Naive thymus-derived CD8-positive, alpha-beta T cell (primary cell): ENCODE measurements around the gene HSF5. TPM values are rescaled to one million over a fixed set of nuclear protein-coding genes. Genes with fewer than 3 reads are reported as not detected.

Experiments
- ATAC-seq, 2 donors: fragments of 150-1000 bp; cut with Tn5 transposase in 1 of 2; sonication (Bioruptor Pico), chemical (Tn5 transposase) in 1 of 2; 1 replicate in 1 of 2; 2 replicates in 1 of 2; pipeline ENCODE4 v1.10.0; 2021; ENCODE audit warnings: mild to moderate bottlenecking in 2 of 2, moderate library complexity in 2 of 2
- POLR2A ChIA-PET: fragments of 350-600 bp; sonication (Branson Sonifier 250); formaldehyde crosslinking; loops from one replicate; lab custom pipeline; 2021; ENCODE audit warnings: antibody characterized with exemption; lab: Charles Lee
- DNase-seq, 10 donors: peaks; one replicate each; pipeline versions ENCODE4 v3.0.0 to v3.0.0-alpha.2; 2020 to 2022
- H3K27ac Mint-ChIP-seq, 10 donors: one replicate each; pipeline ENCODE4 v1.8.0; 2020 to 2022; ENCODE audit warnings: mild to moderate bottlenecking in 10 of 10, mixed read lengths in 10 of 10, moderate library complexity in 4 of 10, inconsistent platforms in 1 of 10
- H3K27me3 Mint-ChIP-seq, 5 donors: one replicate each; pipeline ENCODE4 v1.8.0; 2021 to 2022; ENCODE audit warnings: mixed read lengths in 5 of 5
- H3K36me3 Mint-ChIP-seq, 3 donors: one replicate each; pipeline ENCODE4 v1.8.0; 2020 to 2022; ENCODE audit warnings: mixed read lengths in 3 of 3, mild to moderate bottlenecking in 2 of 3, inconsistent platforms in 1 of 3
- H3K4me1 Mint-ChIP-seq, 4 donors: one replicate each; pipeline ENCODE4 v1.8.0; 2021 to 2022; ENCODE audit warnings: mixed read lengths in 4 of 4
- H3K4me3 Mint-ChIP-seq, 10 donors: one replicate each; pipeline ENCODE4 v1.8.0; 2020 to 2022; ENCODE audit warnings: mild to moderate bottlenecking in 10 of 10, mixed read lengths in 10 of 10, moderate library complexity in 6 of 10, inconsistent platforms in 1 of 10
- H3K9me3 Mint-ChIP-seq, 9 donors: one replicate each; pipeline ENCODE4 v1.8.0; 2020 to 2022; ENCODE audit warnings: mixed read lengths in 9 of 9, mild to moderate bottlenecking in 3 of 9, inconsistent platforms in 1 of 9, moderate library complexity in 1 of 9
- polyA plus RNA-seq, 3 donors: library from polyadenylated mRNA; unstranded; fragments of 300-500 nt; fragmentation: Illumina TruSeq; gene quantifications; one replicate each; pipeline ENCODE4 v1.2.3, GENCODE V29; 2021
- total RNA-seq, 8 experiments: library from RNA in 2 of 8; stranded (reverse) in 2 of 8; gene quantifications; one replicate each; pipeline ENCODE4 v1.2.3 and lab custom pipeline; 2021 to 2026

The HSF5 gene
- total and polyA plus RNA-seq, 5 experiments from 2014 or later, result 0.14 to 3.0 (median 1.8) TPM

GRCh38 chr17:58529275-58529674 lies 41.1 kb upstream of the HSF5 start:
- ATAC-seq, result no peak
- peaks cover 0 to 8% (median 4%) of the 10 kb centered on the region in 4 donors for H3K4me1 Mint-ChIP-seq
- peaks cover 0 to 27% (median 13%) of the 10 kb centered on the region in 5 donors for H3K27me3 Mint-ChIP-seq
- no peak for DNase-seq
- no peaks in the 10 kb centered on the region for H3K9me3 Mint-ChIP-seq
- H3K27ac Mint-ChIP-seq, result peak overlapping the region in 1 of 10 donors; percentile 8
- POLR2A ChIA-PET, result no interaction called here
- peaks cover 0 to 3% (median 0%) of the 10 kb centered on the region in 3 donors for H3K36me3 Mint-ChIP-seq
- H3K4me3 Mint-ChIP-seq, result no peak overlapping the region

- Mint-ChIP-seq H3K4me1 (peaks cover 0 to 8% (median 4%) of the 10 kb centered on the region in 4 donors), H3K4me3 (no peak overlapping the region), H3K36me3 (peaks cover 0 to 3% (median 0%) of the 10 kb centered on the region in 3 donors), H3K27ac (peak overlapping the region in 1 of 10 donors; percentile 74), H3K9me3 (no peaks in the 10 kb centered on the region), H3K27me3 (peaks cover 0 to 21% (median 12%) of the 10 kb centered on the region in 5 donors)
- no peak for DNase-seq
- ATAC-seq, result no peak
- POLR2A ChIA-PET, result interaction anchor here (0.5 to 0.7 kb wide), 2 partner anchors 9 to 472 kb away, joined by 3 to 4 read pairs; no protein-coding TSS in a partner anchor
Measured at GRCh38 chr17:58528443-58528842, 40.2 kb upstream of the HSF5 start.

- ATAC-seq, result no peak
- H3K4me1 Mint-ChIP-seq, result peaks cover 0 to 8% (median 4%) of the 10 kb centered on the region in 4 donors
- H3K27me3 Mint-ChIP-seq, result peaks cover 0 to 16% (median 7%) of the 10 kb centered on the region in 5 donors
- H3K27ac Mint-ChIP-seq, result peak overlapping the region in 1 of 10 donors; percentile 31
- H3K36me3 Mint-ChIP-seq, result peaks cover 0 to 3% (median 0%) of the 10 kb centered on the region in 3 donors
- H3K9me3 Mint-ChIP-seq, result no peaks in the 10 kb centered on the region
- DNase-seq, result no peak
- POLR2A ChIA-PET, result interaction anchor here (0.7 to 0.9 kb wide), 3 partner anchors 8 to 9 kb away, joined by 3 to 4 read pairs (median 3); no protein-coding TSS in a partner anchor
- H3K4me3 Mint-ChIP-seq, result peak overlapping the region in 1 of 10 donors; percentile 10
Measured at GRCh38 chr17:58527949-58528348, 39.7 kb upstream of the HSF5 start.

GRCh38 chr17:58527306-58527705 lies 39.1 kb upstream of the HSF5 start:
- no peak overlapping the region for H3K4me3 Mint-ChIP-seq

GRCh38 chr17:58525239-58525638 lies 37.0 kb upstream of the HSF5 start:
- ATAC-seq (no peak), DNase-seq (no peak)
- peaks cover 0 to 3% (median 0%) of the 10 kb centered on the region in 3 donors for H3K36me3 Mint-ChIP-seq
- no peaks in the 10 kb centered on the region for H3K9me3 Mint-ChIP-seq
- peak overlapping the region in 1 of 10 donors; percentile 19 for H3K27ac Mint-ChIP-seq
- H3K27me3 Mint-ChIP-seq, result peaks cover 0 to 12% (median 6%) of the 10 kb centered on the region in 5 donors
- peaks cover 0 to 1% (median 0%) of the 10 kb centered on the region in 4 donors for H3K4me1 Mint-ChIP-seq
- no peak overlapping the region for H3K4me3 Mint-ChIP-seq
- POLR2A ChIA-PET, result no interaction called here

More at GRCh38 chr17:58527306-58527705, 39.1 kb upstream of the HSF5 start:
- peaks cover 0 to 3% (median 0%) of the 10 kb centered on the region in 3 donors for H3K36me3 Mint-ChIP-seq
- POLR2A ChIA-PET, result interaction anchor here (0.7 to 0.9 kb wide), 2 partner anchors 9 kb away, joined by 3 to 4 read pairs; no protein-coding TSS in a partner anchor
- no peak for ATAC-seq
- H3K4me1 Mint-ChIP-seq, result peaks cover 0 to 4% (median 1%) of the 10 kb centered on the region in 4 donors
- H3K27me3 Mint-ChIP-seq, result peaks cover 0 to 12% (median 6%) of the 10 kb centered on the region in 5 donors
- H3K9me3 Mint-ChIP-seq, result no peaks in the 10 kb centered on the region
- no peak overlapping the region for H3K27ac Mint-ChIP-seq
- no peak for DNase-seq

- DNase-seq (peak in 1 of 10 donors; percentile 58), ATAC-seq (no peak)
- Mint-ChIP-seq H3K27ac (peak overlapping the region in 1 of 10 donors; percentile 27), H3K4me3 (peak overlapping the region in 1 of 10 donors; percentile 20), H3K9me3 (no peaks in the 10 kb centered on the region), H3K36me3 (no peaks in the 10 kb centered on the region), H3K4me1 (peaks cover 6 to 25% (median 12%) of the 10 kb centered on the region in 4 donors), H3K27me3 (no peaks in the 10 kb centered on the region)
- POLR2A ChIA-PET, result no interaction called here
Measured at GRCh38 chr17:58521680-58522079, 33.5 kb upstream of the HSF5 start.

GRCh38 chr17:58520843-58521430 lies 32.7 kb upstream of the HSF5 start:
- DNase-seq (no peak), ATAC-seq (no peak)
- peaks cover 13 to 33% (median 20%) of the 10 kb centered on the region in 4 donors for H3K4me1 Mint-ChIP-seq
- H3K36me3 Mint-ChIP-seq, result no peaks in the 10 kb centered on the region
- POLR2A ChIA-PET, result no interaction called here
- peak overlapping the region in 5 of 10 donors; percentile 20 to 92 (median 28) for H3K27ac Mint-ChIP-seq
- H3K27me3 Mint-ChIP-seq, result no peaks in the 10 kb centered on the region
- peak overlapping the region in 2 of 10 donors; percentile 22 to 51 for H3K4me3 Mint-ChIP-seq
- H3K9me3 Mint-ChIP-seq, result no peaks in the 10 kb centered on the region

GRCh38 chr17:58517928-58518609 lies 29.9 kb upstream of the HSF5 start:
- peak overlapping the region; percentile 91 to 98 (median 92) for H3K27ac Mint-ChIP-seq
- POLR2A ChIA-PET, result interaction anchor here (0.6 to 2.7 kb wide), 21 partner anchors 9 to 1433 kb away, joined by 3 to 23 read pairs (median 4); partner anchors contain the start of genes AKAP1, HSF5, RAD51C and TEX14
- DNase-seq, result peak; percentile 94 to 100 (median 100)
- H3K9me3 Mint-ChIP-seq, result no peaks in the 10 kb centered on the region
- peak; percentile 81 to 84 for ATAC-seq
- H3K36me3 Mint-ChIP-seq, result peaks cover 0 to 2% (median 0%) of the 10 kb centered on the region in 3 donors
- H3K4me3 Mint-ChIP-seq, result peak overlapping the region; percentile 77 to 98 (median 96)
- H3K27me3 Mint-ChIP-seq, result no peaks in the 10 kb centered on the region
- H3K4me1 Mint-ChIP-seq, result peaks cover 30 to 53% (median 40%) of the 10 kb centered on the region in 4 donors

GRCh38 chr17:58517378-58517927 lies 29.2 kb upstream of the HSF5 start:
- Mint-ChIP-seq H3K36me3 (peaks cover 0 to 5% (median 0%) of the 10 kb centered on the region in 3 donors), H3K4me3 (peak overlapping the region; percentile 77 to 98 (median 96)), H3K27me3 (no peaks in the 10 kb centered on the region), H3K9me3 (no peaks in the 10 kb centered on the region), H3K4me1 (peaks cover 34 to 57% (median 45%) of the 10 kb centered on the region in 4 donors), H3K27ac (peak overlapping the region; percentile 91 to 98 (median 92))
- no peak for DNase-seq
- no peak for ATAC-seq
- POLR2A ChIA-PET, result interaction anchor here (0.6 to 2.7 kb wide), 7 partner anchors 14 to 1432 kb away, joined by 3 to 21 read pairs (median 3); partner anchors contain the start of genes AKAP1, HSF5 and TRIM37

GRCh38 chr17:58516644-58517377 lies 28.6 kb upstream of the HSF5 start:
- no peak for ATAC-seq

GRCh38 chr17:58515286-58515685 lies 27.1 kb upstream of the HSF5 start:
- DNase-seq (no peak), ATAC-seq (no peak)
- peaks cover 5 to 26% (median 6%) of the 10 kb centered on the region in 3 donors for H3K36me3 Mint-ChIP-seq
- no peaks in the 10 kb centered on the region for H3K9me3 Mint-ChIP-seq
- no peaks in the 10 kb centered on the region for H3K27me3 Mint-ChIP-seq
- POLR2A ChIA-PET, result interaction anchor here (0.6 to 1.8 kb wide), 11 partner anchors 28 to 1558 kb away, joined by 3 to 13 read pairs (median 4); partner anchors contain the start of genes CLTC, HSF5, PRR11 and RAD51C
- peak overlapping the region; percentile 76 to 98 (median 81) for H3K4me3 Mint-ChIP-seq
- H3K4me1 Mint-ChIP-seq, result peaks cover 37 to 66% (median 56%) of the 10 kb centered on the region in 4 donors
- H3K27ac Mint-ChIP-seq, result peak overlapping the region in 9 of 10 donors; percentile 34 to 92 (median 87)

More at GRCh38 chr17:58516644-58517377, 28.6 kb upstream of the HSF5 start:
- Mint-ChIP-seq H3K27me3 (no peaks in the 10 kb centered on the region), H3K9me3 (no peaks in the 10 kb centered on the region), H3K4me1 (peaks cover 34 to 62% (median 48%) of the 10 kb centered on the region in 4 donors), H3K4me3 (peak overlapping the region; percentile 77 to 98 (median 96)), H3K36me3 (peaks cover 0 to 11% (median 0%) of the 10 kb centered on the region in 3 donors), H3K27ac (peak overlapping the region in 9 of 10 donors; percentile 91 to 98 (median 93))
- DNase-seq, result no peak
- POLR2A ChIA-PET, result interaction anchor here (0.6 to 2.7 kb wide), 6 partner anchors 29 to 590 kb away, joined by 3 to 13 read pairs (median 4); partner anchors contain the start of genes HSF5, RAD51C and TRIM37
